Testis (tissue), 3 donors: ENCODE data around the gene SLC22A4. TPM values are rescaled to one million over a fixed set of nuclear protein-coding genes. Genes with fewer than 3 reads are reported as not detected.

ENCODE experiments used
- DNase-seq: peaks from one replicate; pipeline ENCODE4 v3.0.0-alpha.2; 2019
- H3K27ac ChIP-seq, 2 donors: fragments of 200-600 bp; sonication (generic); one replicate each; pipeline ENCODE4 v1.5.1; 2019
- H3K27me3 ChIP-seq: fragments of 200-600 bp; sonication (generic); one replicate; pipeline ENCODE4 v1.5.1; 2019
- H3K36me3 ChIP-seq: fragments of 200-600 bp; sonication (generic); one replicate; pipeline ENCODE4 v1.5.1; 2017; ENCODE audit warnings: low read depth; ENCODE audit errors: missing control alignments
- H3K4me1 ChIP-seq: fragments of 200-600 bp; sonication (generic); one replicate; pipeline ENCODE4 v1.5.1; 2019
- H3K4me3 ChIP-seq, 2 donors: fragments of 200-600 bp; sonication (generic); one replicate each; pipeline ENCODE4 v1.5.1; 2017 to 2019
- H3K9me3 ChIP-seq: fragments of 200-600 bp; sonication (generic); one replicate; pipeline ENCODE4 v1.5.1; 2017
- POLR2A ChIP-seq: fragments of 450-650 bp; IDR thresholded peaks from one replicate; pipeline ENCODE4 v1.6.1; 2017; ENCODE audit warnings: antibody characterized with exemption, mild to moderate bottlenecking, moderate library complexity
- WGBS, 2 donors: methylation state at CpG; one replicate each; pipeline ENCODE4 v1.1.5; 2018; 5-methylcytosine and 5-hydroxymethylcytosine counted together
- intact Hi-C: fragments of 100-400 bp; cut with DNase I; formaldehyde crosslinking; loops from one replicate; pipeline ENCODE4 v1.15.1; 2023; ENCODE audit warnings: low total_unique reads
- polyA plus RNA-seq: library from polyadenylated mRNA; stranded (reverse); fragments of 350-450 nt; fragmentation: Illumina TruSeq; extraction: RNeasy Lipid Tissue Mini Kit (QIAGEN cat#74804); gene quantifications from one replicate; pipeline ENCODE4 v1.2.3, GENCODE V29; 2014; ENCODE audit warnings: low read depth, low replicate concordance; ENCODE audit not compliant: insufficient read depth
- total RNA-seq, 2 donors: library from RNA; depleted of rRNA; stranded (reverse); fragments of >200 nt; gene quantifications; one replicate each; pipeline ENCODE4 v1.2.3, GENCODE V29; 2016
- TF ChIP-seq, protein P1 (sequence below), 3 experiments: fragments of 450-650 bp in 2 of 3; fragments of 200-600 bp in 1 of 3; sonication (generic) in 1 of 3; IDR thresholded peaks; one replicate each; pipeline ENCODE4 v1.5.1; 2016 to 2019; ENCODE audit warnings: antibody characterized with exemption in 3 of 3, mild to moderate bottlenecking in 2 of 3, moderate library complexity in 1 of 3

SLC22A4 gene
- total and polyA plus RNA-seq, 3 donors from 2014 or later: 1.1 to 2.3 (median 1.5) TPM

DNA sequence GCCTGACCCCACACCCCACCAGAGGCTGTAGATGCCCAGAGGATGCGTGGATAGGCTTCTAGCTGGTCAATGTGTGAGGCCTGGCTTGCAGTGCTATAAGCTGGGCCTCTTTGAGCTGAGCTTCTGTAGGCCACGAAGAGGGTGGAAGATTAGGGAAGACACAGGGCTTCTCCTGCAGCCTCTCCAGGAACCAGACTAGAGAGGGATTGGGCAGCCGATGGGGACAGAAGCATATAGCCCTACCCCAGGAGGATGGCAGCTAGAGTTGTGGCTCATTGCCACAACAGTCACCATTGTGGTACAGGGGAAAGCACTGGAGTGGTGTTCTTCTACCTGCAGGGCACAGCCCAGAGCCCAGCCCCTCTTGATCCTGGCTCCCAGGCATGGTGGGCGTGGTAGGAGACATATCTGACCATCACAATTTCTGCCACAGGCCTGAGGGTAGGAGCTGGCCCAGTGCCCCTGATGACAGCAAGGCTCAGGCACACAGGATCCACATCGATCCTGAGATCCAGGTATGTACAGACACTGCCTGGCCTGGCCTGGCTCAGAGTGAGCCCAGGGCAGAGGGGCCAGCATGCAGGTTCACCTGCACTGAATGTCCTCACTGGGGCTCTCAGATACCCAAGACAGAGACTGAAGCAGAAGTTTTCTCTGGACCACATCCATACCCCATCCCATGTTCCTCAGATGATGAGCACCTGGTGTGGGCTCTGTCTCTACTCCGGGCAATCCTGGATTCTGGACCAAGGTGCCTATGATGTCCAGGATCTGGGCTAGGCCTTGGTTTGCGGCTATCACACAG, 28.0 kb upstream of the SLC22A4 start:
- H3K27ac ChIP-seq: no peak overlapping the region
- no peaks in the 10 kb centered on the region for H3K27me3 ChIP-seq
- no peak for DNase-seq
- no peaks in the 10 kb centered on the region for H3K9me3 ChIP-seq
- H3K36me3 ChIP-seq: no peaks in the 10 kb centered on the region
- peaks cover 11% of the 10 kb centered on the region for H3K4me1 ChIP-seq
- no peak for TF ChIP-seq POLR2A
- TF ChIP-seq, protein P1, sequence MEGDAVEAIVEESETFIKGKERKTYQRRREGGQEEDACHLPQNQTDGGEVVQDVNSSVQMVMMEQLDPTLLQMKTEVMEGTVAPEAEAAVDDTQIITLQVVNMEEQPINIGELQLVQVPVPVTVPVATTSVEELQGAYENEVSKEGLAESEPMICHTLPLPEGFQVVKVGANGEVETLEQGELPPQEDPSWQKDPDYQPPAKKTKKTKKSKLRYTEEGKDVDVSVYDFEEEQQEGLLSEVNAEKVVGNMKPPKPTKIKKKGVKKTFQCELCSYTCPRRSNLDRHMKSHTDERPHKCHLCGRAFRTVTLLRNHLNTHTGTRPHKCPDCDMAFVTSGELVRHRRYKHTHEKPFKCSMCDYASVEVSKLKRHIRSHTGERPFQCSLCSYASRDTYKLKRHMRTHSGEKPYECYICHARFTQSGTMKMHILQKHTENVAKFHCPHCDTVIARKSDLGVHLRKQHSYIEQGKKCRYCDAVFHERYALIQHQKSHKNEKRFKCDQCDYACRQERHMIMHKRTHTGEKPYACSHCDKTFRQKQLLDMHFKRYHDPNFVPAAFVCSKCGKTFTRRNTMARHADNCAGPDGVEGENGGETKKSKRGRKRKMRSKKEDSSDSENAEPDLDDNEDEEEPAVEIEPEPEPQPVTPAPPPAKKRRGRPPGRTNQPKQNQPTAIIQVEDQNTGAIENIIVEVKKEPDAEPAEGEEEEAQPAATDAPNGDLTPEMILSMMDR (IDR thresholded peaks at IDR 0.05): no peak
- intact Hi-C loops: no loop called here
- no peak overlapping the region for H3K4me3 ChIP-seq
- 78 to 90% methylated on average over 3 to 7 of the region's 7 CpGs for WGBS, 2 donors

DNA sequence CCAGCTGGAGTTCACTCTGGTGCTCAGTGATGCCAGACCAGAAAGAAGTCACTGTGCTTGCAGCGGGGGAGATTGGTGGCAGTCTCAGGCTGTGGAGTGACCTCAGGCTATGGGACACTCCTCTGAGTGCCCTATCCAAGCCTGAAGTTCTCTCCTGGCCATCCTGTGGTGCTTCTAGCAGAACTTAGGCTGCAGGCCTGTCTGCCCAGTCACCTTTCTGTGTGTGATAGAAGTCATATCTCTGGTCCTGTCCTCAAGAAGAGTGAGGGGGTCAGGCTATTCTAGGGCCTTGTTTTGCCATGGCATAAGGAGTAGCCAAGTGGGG, 27.4 kb upstream of the SLC22A4 start:
- Histone ChIP-seq H3K9me3 (no peaks in the 10 kb centered on the region), H3K4me3 (no peak overlapping the region), H3K27ac (no peak overlapping the region), H3K4me1 (peaks cover 11% of the 10 kb centered on the region), H3K27me3 (no peaks in the 10 kb centered on the region), H3K36me3 (no peaks in the 10 kb centered on the region)
- intact Hi-C loops: no loop called here
- TF ChIP-seq, protein P1 (IDR thresholded peaks at IDR 0.05): no peak
- TF ChIP-seq POLR2A: no peak
- WGBS, 2 donors: 100% methylated on average over 1 of the region's 1 CpG; no CpG with 5 or more reads in 1 of the 2 donors
- DNase-seq: no peak

DNA sequence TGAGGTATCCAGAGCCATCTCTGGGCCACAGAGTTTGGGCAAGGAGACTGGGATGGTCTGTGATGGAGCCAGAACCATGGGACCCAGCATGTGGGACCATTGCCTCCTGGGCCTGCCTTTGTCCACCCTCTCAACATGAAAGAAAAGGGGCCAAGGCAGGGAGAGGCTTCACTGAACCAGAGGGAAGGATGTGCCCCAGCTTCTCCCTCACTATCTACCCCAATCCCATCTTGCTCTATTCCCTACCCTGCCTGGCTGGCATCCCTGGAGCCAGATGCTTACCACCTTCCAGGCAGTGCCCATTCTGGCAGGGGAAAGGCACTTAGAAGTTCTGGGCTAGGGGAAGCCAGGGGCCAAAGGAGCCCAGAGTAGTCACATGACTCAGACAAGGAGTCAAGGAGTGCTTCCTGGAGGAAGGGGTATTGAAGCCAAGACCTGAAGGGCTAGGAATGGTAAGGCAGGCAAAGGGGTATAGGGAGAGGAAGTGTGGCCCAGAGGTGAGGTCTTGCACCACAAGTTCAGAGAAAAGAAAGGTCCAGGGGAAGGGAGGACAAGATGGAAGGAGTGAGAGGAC, 26.9 kb upstream of the SLC22A4 start:
- no peak for DNase-seq
- H3K9me3 ChIP-seq: no peaks in the 10 kb centered on the region
- peaks cover 11% of the 10 kb centered on the region for H3K4me1 ChIP-seq
- no peaks in the 10 kb centered on the region for H3K27me3 ChIP-seq
- TF ChIP-seq, protein P1 (IDR thresholded peaks at IDR 0.05): no peak
- TF ChIP-seq POLR2A: no peak
- H3K4me3 ChIP-seq: no peak overlapping the region
- H3K36me3 ChIP-seq: no peaks in the 10 kb centered on the region
- intact Hi-C loops: no loop called here
- H3K27ac ChIP-seq: no peak overlapping the region

DNA sequence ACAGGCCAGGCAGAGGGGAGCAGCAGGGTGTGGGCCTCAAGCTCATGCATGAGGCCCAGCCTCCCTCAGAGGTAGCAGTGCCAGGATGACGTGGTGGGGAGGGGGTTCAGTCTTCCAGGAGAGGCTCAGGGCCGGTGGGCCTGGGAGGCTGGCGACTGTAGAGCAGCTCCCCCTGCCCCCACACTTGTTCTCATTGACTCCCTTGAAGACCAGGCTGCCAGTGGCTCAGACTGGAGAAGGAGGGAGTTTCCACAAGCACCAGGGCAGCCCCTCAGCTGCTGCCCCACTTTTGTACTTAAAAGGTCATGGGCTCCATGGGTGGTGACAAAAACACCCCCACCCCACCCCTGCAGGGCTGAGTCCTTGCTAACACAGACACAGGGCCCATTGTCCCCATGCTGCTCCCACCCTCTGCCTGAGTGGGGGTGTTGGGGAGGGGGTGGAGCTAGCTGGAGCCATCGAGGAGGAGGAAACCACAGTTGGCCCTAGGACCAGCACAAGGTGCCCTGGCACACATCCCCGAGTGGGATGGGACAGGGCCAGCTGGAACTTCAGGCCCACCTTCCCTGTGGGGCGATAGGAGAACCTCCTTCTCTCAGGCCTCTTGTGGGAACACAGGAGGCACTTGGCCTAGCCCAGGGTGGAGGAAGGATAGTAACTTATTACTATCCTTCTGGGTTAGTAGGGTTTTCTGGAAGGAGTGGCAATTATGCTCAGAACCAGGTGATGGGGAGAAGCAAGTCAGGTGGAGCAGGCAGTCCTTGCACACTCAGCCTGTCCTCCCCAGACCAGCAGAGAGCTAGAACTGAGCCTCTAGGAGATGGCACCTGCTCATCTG, 26.0 kb upstream of the SLC22A4 start:
- intact Hi-C loops: no loop called here
- peaks cover 11% of the 10 kb centered on the region for H3K4me1 ChIP-seq
- TF ChIP-seq, protein P1 (IDR thresholded peaks at IDR 0.05): no peak
- TF ChIP-seq POLR2A: no peak
- no peaks in the 10 kb centered on the region for H3K27me3 ChIP-seq
- H3K4me3 ChIP-seq: no peak overlapping the region
- no peak overlapping the region for H3K27ac ChIP-seq
- H3K9me3 ChIP-seq: no peaks in the 10 kb centered on the region
- no peaks in the 10 kb centered on the region for H3K36me3 ChIP-seq
- 67 to 70% methylated on average over 3 to 6 of the region's 6 CpGs for WGBS, 2 donors
- no peak for DNase-seq
